ENCODE measurements around the gene CLN6.
"Not testable (repeated sequence)": the region's sequence is repeated elsewhere in the genome, so short reads cannot be mapped to it uniquely, and the experiment has no call there.

Gene CLN6

GRCh38 chr15:68221530-68222431 lies 7.7 kb downstream of the CLN6 start:
- peak; percentile 11 for DNase-seq

GRCh38 chr15:68220967-68221366 lies 8.6 kb downstream of the CLN6 start:
- peak; percentile 5 for DNase-seq

- DNase-seq, result peak; percentile 4
Observed at GRCh38 chr15:68220489-68220888, 9.0 kb downstream of the CLN6 start.

GRCh38 chr15:68218847-68219798 lies 10.4 kb downstream of the CLN6 start:
- peak; percentile 15 for DNase-seq

- no peak for DNase-seq
Observed at GRCh38 chr15:68218331-68218730, 11.2 kb downstream of the CLN6 start.

GRCh38 chr15:68217341-68217740 lies 12.2 kb downstream of the CLN6 start:
- no peak for DNase-seq

GRCh38 chr15:68214838-68215254 lies 14.7 kb downstream of the CLN6 start:
- no peak for DNase-seq

GRCh38 chr15:68213991-68214837 lies 15.3 kb downstream of the CLN6 start:
- no peak for DNase-seq

GRCh38 chr15:68213491-68213845 lies 16.1 kb downstream of the CLN6 start:
- DNase-seq, result not testable (repeated sequence)

GRCh38 chr15:68211656-68212320 lies 17.7 kb downstream of the CLN6 start:
- no peak for DNase-seq

GRCh38 chr15:68210821-68211655 lies 18.5 kb downstream of the CLN6 start:
- peak; percentile 78 for DNase-seq

- DNase-seq, result no peak
Observed at GRCh38 chr15:68210409-68210756, 19.1 kb downstream of the CLN6 start.

- DNase-seq, result peak; percentile 52
Observed at GRCh38 chr15:68209735-68210408, 19.7 kb downstream of the CLN6 start.

GRCh38 chr15:68209272-68209671 lies 20.3 kb downstream of the CLN6 start:
- no peak for DNase-seq

GRCh38 chr15:68208636-68209240 lies 20.8 kb downstream of the CLN6 start:
- DNase-seq, result no peak

- DNase-seq, result no peak
Observed at GRCh38 chr15:68208136-68208535, 21.4 kb downstream of the CLN6 start.

GRCh38 chr15:68207176-68207935 lies 22.2 kb downstream of the CLN6 start:
- no peak for DNase-seq

- no peak for DNase-seq
Observed at GRCh38 chr15:68206711-68207151, 22.8 kb downstream of the CLN6 start.

- no peak for DNase-seq
Observed at GRCh38 chr15:68205954-68206539, 23.5 kb downstream of the CLN6 start.
